Cerebellar cortex (tissue), 1 donor: ENCODE data around the gene FITM2.
"Not testable (repeated sequence)": the region's sequence is repeated elsewhere in the genome, so short reads cannot be mapped to it uniquely, and the experiment has no call there.

Source experiments
- DNase-seq: peaks from one replicate; pipeline ENCODE4 v3.0.0-alpha.2; 2015; ENCODE audit warnings: low spot score

FITM2 gene

GRCh38 chr20:44331201-44331600 is 20.2 kb upstream of the FITM2 start:
- DNase-seq: no peak

GRCh38 chr20:44328428-44328827 is 17.4 kb upstream of the FITM2 start:
- DNase-seq: no peak

- not testable (repeated sequence) for DNase-seq
Measured at GRCh38 chr20:44327748-44328147, 16.7 kb upstream of the FITM2 start.

GRCh38 chr20:44326391-44327159 is 15.6 kb upstream of the FITM2 start:
- DNase-seq: no peak

- no peak for DNase-seq
Measured at GRCh38 chr20:44324343-44324742, 13.3 kb upstream of the FITM2 start.

- no peak for DNase-seq
Measured at GRCh38 chr20:44319839-44320422, 8.9 kb upstream of the FITM2 start.

GRCh38 chr20:44314870-44315269 is 3.9 kb upstream of the FITM2 start:
- no peak for DNase-seq

- peak; percentile 9 for DNase-seq
Measured at GRCh38 chr20:44309763-44310663, 989 bp downstream of the FITM2 start.

- no peak for DNase-seq
Measured at GRCh38 chr20:44306927-44307326, 4.1 kb downstream of the FITM2 start.

GRCh38 chr20:44304383-44304782 is 6.6 kb downstream of the FITM2 start:
- no peak for DNase-seq

GRCh38 chr20:44302736-44303135 is 8.3 kb downstream of the FITM2 start:
- DNase-seq: no peak

GRCh38 chr20:44302026-44302669 is 8.9 kb downstream of the FITM2 start:
- no peak for DNase-seq

- DNase-seq: no peak
Measured at GRCh38 chr20:44301285-44301684, 9.7 kb downstream of the FITM2 start.

GRCh38 chr20:44299011-44299535 is 11.9 kb downstream of the FITM2 start:
- DNase-seq: not testable (repeated sequence)

GRCh38 chr20:44297721-44298120 is 13.3 kb downstream of the FITM2 start:
- no peak for DNase-seq

- DNase-seq: peak; percentile 2
Measured at GRCh38 chr20:44296011-44296410, 15.0 kb downstream of the FITM2 start.

GRCh38 chr20:44291754-44292153 is 19.2 kb downstream of the FITM2 start:
- DNase-seq: no peak

- no peak for DNase-seq
Measured at GRCh38 chr20:44288252-44288651, 22.8 kb downstream of the FITM2 start.

GRCh38 chr20:44287272-44288097 is 23.5 kb downstream of the FITM2 start:
- no peak for DNase-seq

- DNase-seq: no peak
Measured at GRCh38 chr20:44284032-44284431, 27.0 kb downstream of the FITM2 start.

GRCh38 chr20:44282192-44282591 is 28.8 kb downstream of the FITM2 start:
- no peak for DNase-seq
